Measurements from ENCODE around the gene CMSS1.

Gene CMSS1

GRCh38 chr3:99845999-99846398 is 28.3 kb downstream of the CMSS1 start:
- POLR2A ChIA-PET, result no interaction called here
- CTCF ChIA-PET, result interaction anchor here (0.7 to 4.2 kb wide), 5 partner anchors 14 to 408 kb away, joined by 3 to 18 read pairs (median 5); no protein-coding TSS in a partner anchor
- no peak for DNase-seq (ENCODE audit: extremely low spot score)
- no peak for TF ChIP-seq CTCF (IDR thresholded peaks at IDR 0.05; ENCODE audit: control extremely low read depth, extremely low read depth, low read depth, missing control alignments)

- POLR2A ChIA-PET, result interaction anchor here (0.7 kb wide), 1 partner anchor 760 kb away, joined by 4 read pairs; no protein-coding TSS in a partner anchor
- CTCF ChIA-PET, result interaction anchor here (0.7 to 4.2 kb wide), 8 partner anchors 15 to 408 kb away, joined by 3 to 18 read pairs (median 4); no protein-coding TSS in a partner anchor
- no peak for TF ChIP-seq CTCF (IDR thresholded peaks at IDR 0.05; ENCODE audit: control extremely low read depth, extremely low read depth, low read depth, missing control alignments)
- no peak for DNase-seq (ENCODE audit: extremely low spot score)
These were observed 29.0 kb downstream of the CMSS1 start for GRCh38 chr3:99846477-99847160.

- ChIA-PET CTCF (interaction anchor here (4.2 kb wide), 1 partner anchor 17 kb away, joined by 18 read pairs; no protein-coding TSS in a partner anchor), POLR2A (no interaction called here)
- no peak for TF ChIP-seq CTCF (IDR thresholded peaks at IDR 0.05; ENCODE audit: control extremely low read depth, extremely low read depth, low read depth, missing control alignments)
- DNase-seq (ENCODE audit: extremely low spot score), result no peak
These were observed 30.8 kb downstream of the CMSS1 start for GRCh38 chr3:99848433-99848832.

GRCh38 chr3:99850608-99851007 is 32.9 kb downstream of the CMSS1 start:
- DNase-seq (ENCODE audit: extremely low spot score), result no peak
- ChIA-PET CTCF (interaction anchor here (0.9 to 3.1 kb wide), 14 partner anchors 9 to 612 kb away, joined by 3 to 15 read pairs (median 5); no protein-coding TSS in a partner anchor), POLR2A (no interaction called here)
- no peak for TF ChIP-seq CTCF (IDR thresholded peaks at IDR 0.05; ENCODE audit: control extremely low read depth, extremely low read depth, low read depth, missing control alignments)

- ChIA-PET POLR2A (no interaction called here), CTCF (interaction anchor here (2.4 to 3.1 kb wide), 2 partner anchors 16 to 20 kb away, joined by 11 to 15 read pairs; no protein-coding TSS in a partner anchor)
- DNase-seq (ENCODE audit: extremely low spot score), result no peak
- no peak for TF ChIP-seq CTCF (IDR thresholded peaks at IDR 0.05; ENCODE audit: control extremely low read depth, extremely low read depth, low read depth, missing control alignments)
These were observed 34.3 kb downstream of the CMSS1 start for GRCh38 chr3:99851955-99852354.

- ChIA-PET CTCF (no interaction called here), POLR2A (no interaction called here)
- DNase-seq (ENCODE audit: extremely low spot score), result no peak
- no peak for TF ChIP-seq CTCF (IDR thresholded peaks at IDR 0.05; ENCODE audit: control extremely low read depth, extremely low read depth, low read depth, missing control alignments)
These were observed 35.2 kb downstream of the CMSS1 start for GRCh38 chr3:99852851-99853250.
